NCI-H526 treated with DMSO at 0.1 percent for 48 hours (cell line): Measurements from ENCODE around the gene PLLP.

Experiments used
- DNase-seq: peaks from one replicate; lab custom pipeline; 2025; lab: John Stamatoyannopoulos, UW

The PLLP gene

GRCh38 chr16:57256601-57257395 lies 27.7 kb downstream of the PLLP start:
- no peak for DNase-seq

GRCh38 chr16:57255686-57256415 lies 28.6 kb downstream of the PLLP start:
- no peak for DNase-seq

- DNase-seq, result no peak
Measured at GRCh38 chr16:57253466-57253865, 31.0 kb downstream of the PLLP start.

- DNase-seq, result no peak
Measured at GRCh38 chr16:57252148-57252721, 32.2 kb downstream of the PLLP start.

- DNase-seq, result no peak
Measured at GRCh38 chr16:57251352-57251751, 33.1 kb downstream of the PLLP start.

GRCh38 chr16:57245472-57246113 lies 38.9 kb downstream of the PLLP start:
- DNase-seq, result no peak

GRCh38 chr16:57244767-57245471 lies 39.6 kb downstream of the PLLP start, which contains the start of gene ARL2BP:
Gene ARL2BP (plus strand): TSS chr16:57245259. CDS start chr16:57245368, 109 bp downstream.
- peak; percentile 83 for DNase-seq

GRCh38 chr16:57244463-57244766 lies 40.1 kb downstream of the PLLP start:
- DNase-seq, result no peak

GRCh38 chr16:57242650-57243049 lies 41.8 kb downstream of the PLLP start:
- no peak for DNase-seq

- no peak for DNase-seq
Measured at GRCh38 chr16:57240851-57241250, 43.6 kb downstream of the PLLP start.

GRCh38 chr16:57239107-57239506 lies 45.4 kb downstream of the PLLP start:
- no peak for DNase-seq

- DNase-seq, result no peak
Measured at GRCh38 chr16:57238682-57239081, 45.8 kb downstream of the PLLP start.

GRCh38 chr16:57236022-57236350 lies 48.5 kb downstream of the PLLP start:
- no peak for DNase-seq

- no peak for DNase-seq
Measured at GRCh38 chr16:57235128-57236021, 49.1 kb downstream of the PLLP start.

- no peak for DNase-seq
Measured at GRCh38 chr16:57234707-57235092, 49.8 kb downstream of the PLLP start.

GRCh38 chr16:57233944-57234706 lies 50.3 kb downstream of the PLLP start:
- DNase-seq, result no peak

- no peak for DNase-seq
Measured at GRCh38 chr16:57231821-57232350, 52.6 kb downstream of the PLLP start.

GRCh38 chr16:57229079-57229478 lies 55.4 kb downstream of the PLLP start:
- DNase-seq, result no peak

- no peak for DNase-seq
Measured at GRCh38 chr16:57226701-57227621, 57.5 kb downstream of the PLLP start.
